GM06990 (cell line): ENCODE data around the gene UBR7.
"Not testable (repeated sequence)": the region's sequence is repeated elsewhere in the genome, so short reads cannot be mapped to it uniquely, and the experiment has no call there.

Experiments
- DNase-seq: peaks from one replicate; pipeline ENCODE4 v3.0.0-alpha.2; 2011; ENCODE audit not compliant: insufficient read length; ENCODE audit errors: extremely low read depth
- H3K27me3 ChIP-seq: replicated peaks from 2 replicates; pipeline ENCODE4 v1.6.0; 2011; ENCODE audit warnings: low read length; ENCODE audit not compliant: control insufficient read depth, insufficient read depth
- H3K36me3 ChIP-seq: 2 replicates; pipeline ENCODE4 v1.5.1; 2011; ENCODE audit warnings: low read length; ENCODE audit not compliant: control insufficient read depth, insufficient read depth
- H3K4me3 ChIP-seq: replicated peaks from 2 replicates; pipeline ENCODE4 v1.5.1; 2011; ENCODE audit warnings: low read depth, mild to moderate bottlenecking, control low read depth, low read length
- TF ChIP-seq, protein P1 (sequence below): IDR thresholded peaks from 2 replicates; pipeline ENCODE4 v1.5.1; 2011; ENCODE audit warnings: low read length, control low read depth, mild to moderate bottlenecking, inconsistent platforms; ENCODE audit not compliant: insufficient read depth, poor library complexity, severe bottlenecking

The UBR7 gene

GRCh38 chr14:93169619-93170018 lies 37.4 kb upstream of the UBR7 start:
- H3K4me3 ChIP-seq, DNase-seq, H3K36me3 ChIP-seq: not testable (repeated sequence)

DNA sequence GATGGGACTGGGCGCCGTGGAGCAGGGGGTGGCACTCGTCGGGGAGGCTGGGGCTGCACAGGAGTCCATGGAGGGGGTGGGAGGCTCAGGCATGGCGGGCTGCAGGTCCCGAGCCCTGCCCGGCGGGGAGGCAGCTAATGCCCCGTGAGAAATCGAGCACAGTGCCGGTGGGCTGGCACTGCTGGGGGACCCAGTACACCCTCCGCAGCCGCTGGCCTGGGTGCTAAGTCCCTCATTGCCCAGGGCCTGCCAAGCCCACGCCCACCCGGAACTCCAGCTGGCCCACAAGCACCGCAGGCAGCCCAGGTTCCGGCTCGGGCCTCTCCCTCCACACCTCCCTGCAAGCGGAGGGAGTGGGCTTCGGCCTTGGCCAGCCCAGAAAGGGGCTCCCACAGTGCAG lies 36.9 kb upstream of the UBR7 start:
- not testable (repeated sequence) for H3K4me3 ChIP-seq, DNase-seq, H3K27me3 ChIP-seq, H3K36me3 ChIP-seq

More at GRCh38 chr14:93169619-93170018, 37.4 kb upstream of the UBR7 start:
- H3K27me3 ChIP-seq: not testable (repeated sequence)

GRCh38 chr14:93171376-93171775 lies 35.7 kb upstream of the UBR7 start:
- H3K36me3 ChIP-seq: no peaks in the 10 kb centered on the region
- TF ChIP-seq, protein P1, sequence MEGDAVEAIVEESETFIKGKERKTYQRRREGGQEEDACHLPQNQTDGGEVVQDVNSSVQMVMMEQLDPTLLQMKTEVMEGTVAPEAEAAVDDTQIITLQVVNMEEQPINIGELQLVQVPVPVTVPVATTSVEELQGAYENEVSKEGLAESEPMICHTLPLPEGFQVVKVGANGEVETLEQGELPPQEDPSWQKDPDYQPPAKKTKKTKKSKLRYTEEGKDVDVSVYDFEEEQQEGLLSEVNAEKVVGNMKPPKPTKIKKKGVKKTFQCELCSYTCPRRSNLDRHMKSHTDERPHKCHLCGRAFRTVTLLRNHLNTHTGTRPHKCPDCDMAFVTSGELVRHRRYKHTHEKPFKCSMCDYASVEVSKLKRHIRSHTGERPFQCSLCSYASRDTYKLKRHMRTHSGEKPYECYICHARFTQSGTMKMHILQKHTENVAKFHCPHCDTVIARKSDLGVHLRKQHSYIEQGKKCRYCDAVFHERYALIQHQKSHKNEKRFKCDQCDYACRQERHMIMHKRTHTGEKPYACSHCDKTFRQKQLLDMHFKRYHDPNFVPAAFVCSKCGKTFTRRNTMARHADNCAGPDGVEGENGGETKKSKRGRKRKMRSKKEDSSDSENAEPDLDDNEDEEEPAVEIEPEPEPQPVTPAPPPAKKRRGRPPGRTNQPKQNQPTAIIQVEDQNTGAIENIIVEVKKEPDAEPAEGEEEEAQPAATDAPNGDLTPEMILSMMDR: no peak
- no peak overlapping the region for H3K4me3 ChIP-seq
- no peaks in the 10 kb centered on the region for H3K27me3 ChIP-seq
- no peak for DNase-seq

- H3K4me3 ChIP-seq: no peak overlapping the region
- H3K27me3 ChIP-seq: no peaks in the 10 kb centered on the region
- TF ChIP-seq, protein P1: no peak
- DNase-seq: no peak
- H3K36me3 ChIP-seq: no peaks in the 10 kb centered on the region
Observed at GRCh38 chr14:93173943-93174395, 33.1 kb upstream of the UBR7 start.

GRCh38 chr14:93174731-93175130 lies 32.3 kb upstream of the UBR7 start:
- DNase-seq, H3K27me3 ChIP-seq, H3K4me3 ChIP-seq, H3K36me3 ChIP-seq: not testable (repeated sequence)

GRCh38 chr14:93175492-93175891 lies 31.6 kb upstream of the UBR7 start:
- H3K36me3 ChIP-seq: no peaks in the 10 kb centered on the region
- TF ChIP-seq, protein P1: no peak
- no peaks in the 10 kb centered on the region for H3K27me3 ChIP-seq
- DNase-seq: no peak
- H3K4me3 ChIP-seq: no peak overlapping the region

GRCh38 chr14:93183596-93184317 lies 23.3 kb upstream of the UBR7 start:
- TF ChIP-seq, protein P1: no peak
- Histone ChIP-seq H3K36me3 (no peaks in the 10 kb centered on the region; the same call in 1 of the 2 replicates), H3K27me3 (no peaks in the 10 kb centered on the region), H3K4me3 (peak overlapping the region; percentile 99)
- DNase-seq: no peak
